Measurements from ENCODE around the gene TOM1.
A peak's percentile ranks its signal among the peaks of the same experiment; 100 is the strongest.
"Not testable (repeated sequence)": the region's sequence is repeated elsewhere in the genome, so short reads cannot be mapped to it uniquely, and the experiment has no call there.

The TOM1 gene

GRCh38 chr22:35392357-35392756 is 92.7 kb downstream of the TOM1 start:
- H3K27ac ChIP-seq (ENCODE audit: low read depth, low read length), result no peak overlapping the region

GRCh38 chr22:35393116-35394010 is 93.7 kb downstream of the TOM1 start:
- no peaks in the 10 kb centered on the region for H3K27me3 ChIP-seq (ENCODE audit: control insufficient read depth, insufficient read depth, low read length)
- no peak overlapping the region for H3K9ac ChIP-seq (ENCODE audit: low read depth, low read length)
- H3K27ac ChIP-seq (ENCODE audit: low read depth, low read length), result no peak overlapping the region
- H3K36me3 ChIP-seq (ENCODE audit: control insufficient read depth, insufficient read depth, low read length), result peaks cover 19% of the 10 kb centered on the region; the same call in 1 of the 2 replicates
- no peaks in the 10 kb centered on the region for H3K9me3 ChIP-seq (ENCODE audit: control insufficient read depth, insufficient read depth, low read length)
- H3K4me3 ChIP-seq (ENCODE audit: low read depth, low read length), result no peak overlapping the region
- H3K4me1 ChIP-seq (ENCODE audit: control insufficient read depth, insufficient read depth, low read length), result no peaks in the 10 kb centered on the region

More at GRCh38 chr22:35392357-35392756, 92.7 kb downstream of the TOM1 start:
- no peaks in the 10 kb centered on the region for H3K27me3 ChIP-seq (ENCODE audit: control insufficient read depth, insufficient read depth, low read length)
- peaks cover 19% of the 10 kb centered on the region; the same call in 1 of the 2 replicates for H3K36me3 ChIP-seq (ENCODE audit: control insufficient read depth, insufficient read depth, low read length)
- H3K9me3 ChIP-seq (ENCODE audit: control insufficient read depth, insufficient read depth, low read length), result no peaks in the 10 kb centered on the region
- H3K9ac ChIP-seq (ENCODE audit: low read depth, low read length), result no peak overlapping the region
- H3K4me1 ChIP-seq (ENCODE audit: control insufficient read depth, insufficient read depth, low read length), result no peaks in the 10 kb centered on the region
- H3K4me3 ChIP-seq (ENCODE audit: low read depth, low read length), result no peak overlapping the region

- Histone ChIP-seq H3K9ac (ENCODE audit: low read depth, low read length) (no peak overlapping the region), H3K27ac (ENCODE audit: low read depth, low read length) (no peak overlapping the region), H3K27me3 (ENCODE audit: control insufficient read depth, insufficient read depth, low read length) (no peaks in the 10 kb centered on the region), H3K4me3 (ENCODE audit: low read depth, low read length) (no peak overlapping the region), H3K36me3 (ENCODE audit: control insufficient read depth, insufficient read depth, low read length) (peaks cover 19% of the 10 kb centered on the region; the same call in 1 of the 2 replicates), H3K4me1 (ENCODE audit: control insufficient read depth, insufficient read depth, low read length) (no peaks in the 10 kb centered on the region), H3K9me3 (ENCODE audit: control insufficient read depth, insufficient read depth, low read length) (no peaks in the 10 kb centered on the region)
Observed at GRCh38 chr22:35394011-35394312, 94.3 kb downstream of the TOM1 start.

GRCh38 chr22:35394810-35395563 is 95.3 kb downstream of the TOM1 start:
- Histone ChIP-seq H3K27ac (ENCODE audit: low read depth, low read length) (no peak overlapping the region), H3K4me1 (ENCODE audit: control insufficient read depth, insufficient read depth, low read length) (peaks cover 5% of the 10 kb centered on the region; the same call in 1 of the 2 replicates), H3K9ac (ENCODE audit: low read depth, low read length) (no peak overlapping the region), H3K9me3 (ENCODE audit: control insufficient read depth, insufficient read depth, low read length) (no peaks in the 10 kb centered on the region), H3K4me3 (ENCODE audit: low read depth, low read length) (no peak overlapping the region), H3K27me3 (ENCODE audit: control insufficient read depth, insufficient read depth, low read length) (no peaks in the 10 kb centered on the region), H3K36me3 (ENCODE audit: control insufficient read depth, insufficient read depth, low read length) (peaks cover 15% of the 10 kb centered on the region; the same call in 1 of the 2 replicates)

- not testable (repeated sequence) for H3K27me3 ChIP-seq (ENCODE audit: control insufficient read depth, insufficient read depth, low read length); H3K27ac ChIP-seq (ENCODE audit: low read depth, low read length); H3K9me3 ChIP-seq (ENCODE audit: control insufficient read depth, insufficient read depth, low read length); H3K4me3 ChIP-seq (ENCODE audit: low read depth, low read length); H3K9ac ChIP-seq (ENCODE audit: low read depth, low read length)
- peaks cover 13% of the 10 kb centered on the region for H3K4me1 ChIP-seq (ENCODE audit: control insufficient read depth, insufficient read depth, low read length)
- peaks cover 15% of the 10 kb centered on the region for H3K36me3 ChIP-seq (ENCODE audit: control insufficient read depth, insufficient read depth, low read length)
Observed at GRCh38 chr22:35396622-35397021, 96.9 kb downstream of the TOM1 start.

- H3K36me3 ChIP-seq (ENCODE audit: control insufficient read depth, insufficient read depth, low read length), result peaks cover 22% of the 10 kb centered on the region
- H3K9ac ChIP-seq (ENCODE audit: low read depth, low read length), result no peak overlapping the region
- H3K4me3 ChIP-seq (ENCODE audit: low read depth, low read length), result no peak overlapping the region
- peak overlapping the region; percentile 20 for H3K27ac ChIP-seq (ENCODE audit: low read depth, low read length)
- no peaks in the 10 kb centered on the region for H3K27me3 ChIP-seq (ENCODE audit: control insufficient read depth, insufficient read depth, low read length)
- no peaks in the 10 kb centered on the region for H3K9me3 ChIP-seq (ENCODE audit: control insufficient read depth, insufficient read depth, low read length)
- peaks cover 17% of the 10 kb centered on the region for H3K4me1 ChIP-seq (ENCODE audit: control insufficient read depth, insufficient read depth, low read length)
Observed at GRCh38 chr22:35397095-35397904, 97.6 kb downstream of the TOM1 start.
